ENCODE measurements around the gene ASXL1.
"Not testable (repeated sequence)": the region's sequence is repeated elsewhere in the genome, so short reads cannot be mapped to it uniquely, and the experiment has no call there.

ASXL1 gene

GRCh38 chr20:32454164-32455145, 96.3 kb downstream of the ASXL1 start:
- no peak for DNase-seq (ENCODE audit: low read depth)

GRCh38 chr20:32455171-32455900, 97.2 kb downstream of the ASXL1 start:
- DNase-seq (ENCODE audit: low read depth) = no peak

- no peak for DNase-seq (ENCODE audit: low read depth)
Observed at GRCh38 chr20:32455901-32456701, 98.0 kb downstream of the ASXL1 start.

- no peak for DNase-seq (ENCODE audit: low read depth)
Observed at GRCh38 chr20:32456869-32457478, 98.8 kb downstream of the ASXL1 start.

- no peak for DNase-seq (ENCODE audit: low read depth)
Observed at GRCh38 chr20:32457479-32457986, 99.4 kb downstream of the ASXL1 start.

- DNase-seq (ENCODE audit: low read depth) = no peak
Observed at GRCh38 chr20:32458061-32458836, 100.1 kb downstream of the ASXL1 start.

- no peak for DNase-seq (ENCODE audit: low read depth)
Observed at GRCh38 chr20:32458837-32459220, 100.7 kb downstream of the ASXL1 start.

GRCh38 chr20:32460231-32460630, 102.1 kb downstream of the ASXL1 start:
- no peak for DNase-seq (ENCODE audit: low read depth)

- no peak for DNase-seq (ENCODE audit: low read depth)
Observed at GRCh38 chr20:32460683-32461320, 102.7 kb downstream of the ASXL1 start.

- no peak for DNase-seq (ENCODE audit: low read depth)
Observed at GRCh38 chr20:32461836-32462600, 103.9 kb downstream of the ASXL1 start.

GRCh38 chr20:32462900-32463641, 104.9 kb downstream of the ASXL1 start:
- DNase-seq (ENCODE audit: low read depth) = no peak

- no peak for DNase-seq (ENCODE audit: low read depth)
Observed at GRCh38 chr20:32463642-32464400, 105.7 kb downstream of the ASXL1 start.

- no peak for DNase-seq (ENCODE audit: low read depth)
Observed at GRCh38 chr20:32464401-32465091, 106.4 kb downstream of the ASXL1 start.

GRCh38 chr20:32465092-32465900, 107.2 kb downstream of the ASXL1 start:
- DNase-seq (ENCODE audit: low read depth) = no peak

- not testable (repeated sequence) for DNase-seq (ENCODE audit: low read depth)
Observed at GRCh38 chr20:32465901-32466675, 108.0 kb downstream of the ASXL1 start.

Data from stimulated activated CD8-positive, alpha-beta memory T cell treated with anti-CD3 and anti-CD28 coated beads, Interleukin-7, amount 100 ng/mL, for 24 hours (primary cell).